ENCODE measurements around the gene MAGED2.

- no peak for TF ChIP-seq CREB1 (IDR thresholded peaks at IDR 0.05; ENCODE audit: low read depth)
- no peak for TF ChIP-seq MAX (IDR thresholded peaks at IDR 0.05)
- no peak for TF ChIP-seq RAD21 (IDR thresholded peaks at IDR 0.05; ENCODE audit: low read depth)
- no peak for TF ChIP-seq TCF12 (IDR thresholded peaks at IDR 0.05; ENCODE audit: low read depth)
These were observed 31.0 kb downstream of the MAGED2 start for GRCh38 chrX:54838583-54838982.
